LNCaP clone FGC (cell line): Measurements from ENCODE around the gene RNF121.

Source experiments
- DNase-seq: peaks from one replicate; pipeline ENCODE4 v3.0.0-alpha.2; 2011; ENCODE audit warnings: low read depth
- H3K4me3 ChIP-seq: 2 replicates; pipeline ENCODE4 v1.5.1; 2011; ENCODE audit warnings: mild to moderate bottlenecking, low read depth, low read length, control low read depth
- TF ChIP-seq, protein P1 (sequence below): IDR thresholded peaks from 2 replicates; pipeline ENCODE4 v1.5.1; 2012; ENCODE audit warnings: mild to moderate bottlenecking; ENCODE audit not compliant: control insufficient read depth, insufficient read depth; ENCODE audit errors: extremely low read depth

The RNF121 gene

DNA sequence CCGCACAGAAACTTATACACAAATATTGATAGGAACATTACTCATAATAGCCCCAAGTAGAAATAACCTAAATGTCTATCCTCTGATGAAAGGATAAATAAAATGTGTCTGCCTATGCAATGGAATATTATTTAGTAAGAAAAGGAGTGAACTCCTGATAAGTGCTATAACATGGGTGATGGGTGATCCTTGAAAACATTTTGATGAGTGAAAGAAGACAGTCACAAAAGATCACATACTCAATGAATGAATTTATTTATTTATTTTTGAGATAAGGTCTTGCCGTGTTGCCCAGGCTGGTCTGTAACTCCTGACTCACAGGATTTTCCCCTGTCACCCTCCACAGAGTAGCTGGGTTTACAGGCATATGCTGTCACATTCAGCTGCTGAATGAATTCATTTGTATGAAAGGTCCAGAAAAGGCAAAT, 17.3 kb downstream of the RNF121 start:
- H3K4me3 ChIP-seq, result no peak overlapping the region
- DNase-seq, result no peak
- TF ChIP-seq, protein P1, sequence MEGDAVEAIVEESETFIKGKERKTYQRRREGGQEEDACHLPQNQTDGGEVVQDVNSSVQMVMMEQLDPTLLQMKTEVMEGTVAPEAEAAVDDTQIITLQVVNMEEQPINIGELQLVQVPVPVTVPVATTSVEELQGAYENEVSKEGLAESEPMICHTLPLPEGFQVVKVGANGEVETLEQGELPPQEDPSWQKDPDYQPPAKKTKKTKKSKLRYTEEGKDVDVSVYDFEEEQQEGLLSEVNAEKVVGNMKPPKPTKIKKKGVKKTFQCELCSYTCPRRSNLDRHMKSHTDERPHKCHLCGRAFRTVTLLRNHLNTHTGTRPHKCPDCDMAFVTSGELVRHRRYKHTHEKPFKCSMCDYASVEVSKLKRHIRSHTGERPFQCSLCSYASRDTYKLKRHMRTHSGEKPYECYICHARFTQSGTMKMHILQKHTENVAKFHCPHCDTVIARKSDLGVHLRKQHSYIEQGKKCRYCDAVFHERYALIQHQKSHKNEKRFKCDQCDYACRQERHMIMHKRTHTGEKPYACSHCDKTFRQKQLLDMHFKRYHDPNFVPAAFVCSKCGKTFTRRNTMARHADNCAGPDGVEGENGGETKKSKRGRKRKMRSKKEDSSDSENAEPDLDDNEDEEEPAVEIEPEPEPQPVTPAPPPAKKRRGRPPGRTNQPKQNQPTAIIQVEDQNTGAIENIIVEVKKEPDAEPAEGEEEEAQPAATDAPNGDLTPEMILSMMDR, result no peak

DNA sequence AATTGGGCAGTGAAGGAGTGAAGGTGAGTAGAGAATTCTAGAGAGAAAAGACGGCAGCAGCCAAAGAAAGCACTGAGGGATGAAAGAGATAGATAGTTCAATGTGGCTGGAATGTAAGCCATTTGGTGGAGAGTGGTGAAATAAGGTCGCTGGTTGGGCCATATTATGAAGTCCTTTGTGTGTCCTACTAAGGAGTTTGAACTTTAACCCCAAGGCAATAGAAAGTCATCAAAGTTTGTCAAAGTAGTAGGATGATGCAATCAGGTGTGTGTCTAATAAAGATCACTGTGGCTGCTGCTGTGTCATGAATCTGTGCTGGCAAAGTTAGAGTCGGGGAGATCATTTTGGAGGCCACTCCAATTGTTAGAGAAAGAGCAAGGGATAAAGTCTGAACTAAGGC, 18.7 kb downstream of the RNF121 start:
- DNase-seq, result no peak
- H3K4me3 ChIP-seq, result no peak overlapping the region
- TF ChIP-seq, protein P1, result no peak

DNA sequence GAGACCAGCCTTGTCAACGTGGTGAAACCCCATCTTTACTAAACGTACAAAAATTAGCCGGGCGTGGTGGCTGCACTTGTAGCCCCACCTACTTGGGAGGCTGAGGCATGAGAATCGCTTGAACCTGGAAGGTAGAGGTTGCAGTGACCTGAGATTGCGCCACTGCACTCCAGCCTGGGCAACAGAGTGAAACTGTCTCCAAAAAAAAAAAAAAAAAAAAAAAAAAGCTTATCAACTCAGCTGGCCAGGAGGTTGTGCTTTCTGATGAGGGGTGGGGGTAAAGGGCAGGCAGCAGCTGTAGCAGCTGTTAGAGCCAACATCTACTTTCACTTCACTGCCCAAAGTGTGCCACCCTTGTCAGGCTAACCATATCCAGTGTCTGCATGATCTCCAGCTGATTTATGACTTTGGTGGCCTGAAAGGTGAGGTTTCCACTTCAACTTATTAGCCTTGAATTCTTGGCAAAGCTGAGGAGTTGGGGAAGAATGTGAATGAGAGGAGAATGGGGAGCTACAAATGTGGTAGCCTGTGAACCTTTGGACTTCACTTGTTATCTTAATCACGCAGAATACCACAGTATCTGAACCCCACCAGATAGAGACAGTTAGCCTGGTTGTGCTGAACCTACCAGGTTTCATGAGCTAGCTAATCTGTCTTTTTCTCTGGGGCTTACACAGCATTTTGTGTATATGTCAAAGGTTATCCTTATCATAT, 19.6 kb downstream of the RNF121 start:
- TF ChIP-seq, protein P1, result no peak
- no peak overlapping the region for H3K4me3 ChIP-seq
- no peak for DNase-seq

DNA sequence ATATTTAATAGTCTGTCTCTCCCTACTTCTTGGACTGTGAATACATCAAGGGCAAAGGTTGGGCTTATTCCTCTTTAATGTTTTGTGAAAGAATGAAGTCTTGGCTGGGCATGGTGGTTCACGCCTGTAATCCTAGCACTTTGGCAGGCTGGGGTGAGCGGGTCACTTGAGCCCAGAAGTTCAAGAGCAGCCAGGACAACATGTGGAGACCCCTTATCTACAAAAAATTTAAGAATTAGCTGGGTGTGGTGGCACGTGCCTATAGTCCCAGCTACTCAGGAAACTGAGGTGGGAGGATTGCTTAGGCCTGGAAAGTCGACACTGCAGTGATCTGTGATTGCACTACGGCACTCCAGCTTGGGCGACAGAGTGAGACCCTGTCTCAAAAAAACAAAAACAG, 20.2 kb downstream of the RNF121 start:
- no peak for DNase-seq
- H3K4me3 ChIP-seq, result no peak overlapping the region
- TF ChIP-seq, protein P1, result no peak

DNA sequence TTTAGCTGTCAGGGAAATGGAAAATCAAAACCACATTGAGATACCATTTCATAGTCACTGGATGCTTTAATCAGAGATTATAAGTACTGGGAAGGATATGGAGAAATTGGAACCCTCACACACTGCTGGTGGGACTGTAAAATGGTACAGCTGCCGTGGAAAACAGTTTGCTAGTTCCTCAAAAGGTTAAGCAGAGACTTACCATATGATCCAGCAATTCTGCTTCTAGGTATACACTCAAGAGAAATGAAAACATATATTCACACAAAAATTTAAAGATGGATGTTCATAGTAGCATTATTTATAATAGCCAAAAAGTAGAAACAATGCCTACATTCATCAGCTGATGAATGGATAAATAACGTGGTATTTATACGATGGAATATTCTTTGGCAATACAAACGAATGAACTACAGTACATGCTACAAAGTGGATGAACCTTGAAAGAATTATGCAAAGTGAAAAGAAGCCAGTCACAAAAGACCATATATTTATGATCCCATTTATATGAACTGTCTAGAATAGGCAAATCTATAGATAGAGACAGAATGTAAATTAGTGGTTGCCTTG, 23.0 kb downstream of the RNF121 start:
- no peak overlapping the region for H3K4me3 ChIP-seq
- no peak for DNase-seq
- TF ChIP-seq, protein P1, result no peak

DNA sequence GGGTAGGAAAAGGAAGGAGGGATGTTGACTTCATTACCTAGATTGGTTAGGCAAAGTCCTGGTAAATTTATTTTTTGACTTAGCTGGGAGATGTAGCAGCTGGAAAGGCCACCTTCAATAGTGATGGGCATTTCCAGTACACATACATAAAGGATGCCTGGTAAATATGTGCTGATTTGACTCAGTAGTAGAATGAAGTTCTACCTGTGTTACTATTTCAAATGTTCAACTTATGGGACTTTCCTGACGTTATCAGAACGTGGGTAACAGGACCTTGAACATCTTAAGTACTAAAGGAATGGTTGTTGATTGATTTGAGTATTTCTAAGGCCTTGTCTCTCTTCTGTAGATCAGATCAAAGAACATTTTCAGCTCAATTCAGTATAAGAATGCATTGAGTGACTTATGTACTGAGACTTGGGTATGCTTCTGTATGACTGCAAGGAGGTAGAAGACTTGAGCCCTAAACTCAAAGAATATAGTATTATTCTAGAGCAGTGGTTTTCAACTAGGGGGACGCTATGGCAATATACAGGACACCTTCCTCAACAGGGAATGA, 27.1 kb downstream of the RNF121 start:
- TF ChIP-seq, protein P1, result no peak
- no peak overlapping the region for H3K4me3 ChIP-seq
- DNase-seq, result no peak
